HepG2 (cell line): ENCODE data around the gene SKA2. TPM values are rescaled to one million over a fixed set of nuclear protein-coding genes. Genes with fewer than 3 reads are reported as not detected.

ENCODE experiments used
- CTCF ChIP-seq: sonication (generic); formaldehyde crosslinking; IDR thresholded peaks from 2 replicates; pipeline ENCODE4 v1.5.0; 2020; ENCODE audit warnings: mild to moderate bottlenecking, missing genetic modification reagents, moderate library complexity
- EHMT2 ChIP-seq: fragments of 200-600 bp; sonication (generic); IDR thresholded peaks from 2 replicates; pipeline ENCODE4 v1.7.0; 2017; ENCODE audit warnings: antibody characterized with exemption, low read depth, low read length, borderline replicate concordance
- ELF1 ChIP-seq: sonication (generic); formaldehyde crosslinking; IDR thresholded peaks from 2 replicates; pipeline ENCODE4 v1.4.0; 2020; ENCODE audit warnings: missing genetic modification reagents
- GFI1 ChIP-seq: sonication (generic); formaldehyde crosslinking; IDR thresholded peaks from 2 replicates; pipeline ENCODE4 v1.5.0; 2020; ENCODE audit warnings: missing genetic modification reagents, mild to moderate bottlenecking, borderline replicate concordance
- HNF4G ChIP-seq, 2 experiments: sonication (generic) in 1 of 2; formaldehyde crosslinking in 1 of 2; IDR thresholded peaks; 2 replicates each; pipeline versions ENCODE4 v1.4.0 to v1.6.1; 2011 to 2020; ENCODE audit warnings: borderline replicate concordance in 2 of 2, low read depth in 2 of 2, mild to moderate bottlenecking in 2 of 2, low read length in 1 of 2, missing genetic modification reagents in 1 of 2, moderate library complexity in 1 of 2
- HOXA3 ChIP-seq: sonication (generic); formaldehyde crosslinking; IDR thresholded peaks from 2 replicates; pipeline ENCODE4 v1.5.0; 2020; ENCODE audit warnings: missing genetic modification reagents
- MAF1 ChIP-seq: sonication (generic); formaldehyde crosslinking; IDR thresholded peaks from 2 replicates; pipeline ENCODE4 v1.5.0; 2020; ENCODE audit warnings: missing genetic modification reagents, borderline replicate concordance
- MBNL3 ChIP-seq: fragments of 250-450 bp; sonication (Bioruptor Pico); conservative IDR thresholded peaks from 2 replicates; pipeline ENCODE4 v1.8.0; 2022; ENCODE audit warnings: mild to moderate bottlenecking, inconsistent platforms
- PAX8 ChIP-seq: sonication (generic); formaldehyde crosslinking; IDR thresholded peaks from 2 replicates; pipeline ENCODE4 v1.8.0; 2022; ENCODE audit warnings: mild to moderate bottlenecking, missing genetic modification reagents, borderline replicate concordance
- POLR2A ChIP-seq, 2 experiments: IDR thresholded peaks; 2 replicates each; pipeline ENCODE4 v1.6.1; 2011; ENCODE audit warnings: low read depth in 2 of 2, low read length in 2 of 2, mild to moderate bottlenecking in 1 of 2, moderate library complexity in 1 of 2; ENCODE audit not compliant: insufficient read depth in 1 of 2
- RNF2 ChIP-seq: fragments of 450-650 bp; conservative IDR thresholded peaks from 2 replicates; pipeline ENCODE4 v1.6.1; 2016; ENCODE audit warnings: low read depth
- TCF7L2 ChIP-seq: IDR thresholded peaks from 2 replicates; pipeline ENCODE4 v1.6.1; 2011; ENCODE audit warnings: mild to moderate bottlenecking, low read depth, low read length, moderate library complexity
- TEF ChIP-seq: sonication (generic); formaldehyde crosslinking; IDR thresholded peaks from 2 replicates; pipeline ENCODE4 v1.5.0; 2020; ENCODE audit warnings: missing genetic modification reagents
- ZBTB20 ChIP-seq: sonication (generic); formaldehyde crosslinking; IDR thresholded peaks from 2 replicates; pipeline ENCODE4 v1.8.1; 2023; ENCODE audit warnings: missing genetic modification reagents, low read depth, mild to moderate bottlenecking, borderline replicate concordance
- ZMYM4 ChIP-seq: sonication (generic); formaldehyde crosslinking; IDR thresholded peaks from 2 replicates; pipeline ENCODE4 v1.8.1; 2023; ENCODE audit warnings: mild to moderate bottlenecking, missing genetic modification reagents
- ZNF138 ChIP-seq: sonication (generic); formaldehyde crosslinking; IDR thresholded peaks from 2 replicates; pipeline ENCODE4 v1.5.0; 2020; ENCODE audit warnings: mild to moderate bottlenecking, low read depth, missing genetic modification reagents
- ZNF350 ChIP-seq: sonication (generic); formaldehyde crosslinking; IDR thresholded peaks from 2 replicates; pipeline ENCODE4 v1.4.0; 2020; ENCODE audit warnings: mild to moderate bottlenecking, low read depth, missing genetic modification reagents, borderline replicate concordance
- ZNF512 ChIP-seq: sonication (generic); formaldehyde crosslinking; IDR thresholded peaks from 2 replicates; pipeline ENCODE4 v1.4.0; 2020; ENCODE audit warnings: mild to moderate bottlenecking, missing genetic modification reagents
- ZNF672 ChIP-seq: sonication (generic); formaldehyde crosslinking; IDR thresholded peaks from 2 replicates; pipeline ENCODE4 v1.8.1; 2022; ENCODE audit warnings: missing genetic modification reagents
- ZNF770 ChIP-seq: sonication (generic); formaldehyde crosslinking; IDR thresholded peaks from 2 replicates; pipeline ENCODE4 v1.5.0; 2020; ENCODE audit warnings: mild to moderate bottlenecking, missing genetic modification reagents
- polyA plus RNA-seq, 8 experiments: library from polyadenylated mRNA; depleted of rRNA in 3 of 8; stranded (reverse) in 7 of 8; unstranded in 1 of 8; fragments of >200 nt; fragmentation: Illumina TruSeq in 4 of 8; extraction: Trizol in 4 of 8; gene quantifications; 2 replicates each; pipeline versions ENCODE4 v1.2.1 to v1.2.3, GENCODE V29; 2011 to 2016; ENCODE audit warnings: low read depth in 4 of 8, missing spikeins in 1 of 8, mixed read lengths in 1 of 8; ENCODE audit not compliant: insufficient read depth in 1 of 8
- total RNA-seq, 5 experiments: library from RNA; depleted of rRNA; stranded (reverse); fragments of >200 nt; fragmentation: Illumina TruSeq; extraction: Trizol; gene quantifications; 2 replicates each; pipeline ENCODE4 v1.2.3, GENCODE V29; 2016; ENCODE audit warnings: low read depth in 1 of 5

Gene SKA2
- total and polyA plus RNA-seq, 2 of the 13 experiments (the other 11 are each of a cell fraction or from before 2014, with no cell fraction given), result 18.6 to 91.8 TPM

- TF ChIP-seq ZNF138, result no peak
- no peak for TF ChIP-seq PAX8 (CRISPR knock-in tag)
- peak; percentile 60 for TF ChIP-seq ZMYM4 (CRISPR knock-in tag)
- no peak for TF ChIP-seq ELF1 (CRISPR knock-in tag)
- TF ChIP-seq TCF7L2, result no peak
- TF ChIP-seq ZBTB20 (CRISPR knock-in tag), result no peak
- no peak for TF ChIP-seq MBNL3 (CRISPR knock-in tag)
- TF ChIP-seq GFI1 (CRISPR knock-in tag), result peak; percentile 72
- TF ChIP-seq MAF1 (CRISPR knock-in tag), result no peak
- TF ChIP-seq ZNF350 (CRISPR knock-in tag), result no peak
- no peak for TF ChIP-seq HNF4G (IDR thresholded peaks at IDR 0.05; ENCODE audit: borderline replicate concordance, low read depth, low read length)
- TF ChIP-seq HNF4G (CRISPR knock-in tag; IDR thresholded peaks at IDR 0.05; ENCODE audit: borderline replicate concordance, low read depth), result no peak
- no peak for TF ChIP-seq ZNF512 (CRISPR knock-in tag)
- TF ChIP-seq POLR2A (IDR thresholded peaks at IDR 0.05; ENCODE audit: insufficient read depth in 1 of 2, low read depth in 2 of 2, low read length in 2 of 2), result no peak
- TF ChIP-seq TEF (CRISPR knock-in tag), result no peak
- no peak for TF ChIP-seq CTCF (CRISPR knock-in tag)
- TF ChIP-seq ZNF770 (CRISPR knock-in tag), result peak; percentile 95
- TF ChIP-seq ZNF672 (CRISPR knock-in tag), result no peak
- no peak for TF ChIP-seq HOXA3 (CRISPR knock-in tag)
- no peak for TF ChIP-seq RNF2
- TF ChIP-seq EHMT2, result no peak
These were observed 9.4 kb downstream of the SKA2 start (continued) for GRCh38 chr17:59145571-59146096.
